Islet of Langerhans (tissue), 1 donor: ENCODE results near the gene SLC6A11.

Experiments
- FAIRE-seq: peaks from one replicate; lab custom pipeline; 2011; peaks lifted over from hg19 to GRCh38; lab: Jason Lieb, UNC

The SLC6A11 gene

GRCh38 chr3:10841100-10841499, 25.1 kb downstream of the SLC6A11 start:
- FAIRE-seq: no peak

DNA sequence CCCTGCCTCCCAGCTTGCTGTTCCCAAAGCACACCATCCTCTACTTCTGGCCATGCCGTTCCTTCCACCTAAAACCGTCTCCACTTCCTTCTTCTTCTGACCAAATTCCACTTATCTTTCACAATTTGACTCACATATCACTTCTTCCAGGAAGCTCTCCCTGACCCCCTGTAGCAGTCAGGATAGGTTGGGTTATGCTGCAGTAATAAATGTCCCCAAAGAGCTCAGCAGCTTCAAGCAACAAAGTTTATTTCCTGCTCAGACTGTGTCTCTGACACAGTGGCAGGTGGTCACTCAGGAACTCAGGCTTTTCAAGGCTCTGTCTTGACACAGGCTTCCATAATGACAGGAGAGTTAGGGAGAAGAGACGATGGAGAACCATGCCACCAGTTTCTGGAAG, 27.4 kb downstream of the SLC6A11 start:
- FAIRE-seq: no peak

GRCh38 chr3:10845001-10845761, 29.2 kb downstream of the SLC6A11 start:
- FAIRE-seq: no peak

DNA sequence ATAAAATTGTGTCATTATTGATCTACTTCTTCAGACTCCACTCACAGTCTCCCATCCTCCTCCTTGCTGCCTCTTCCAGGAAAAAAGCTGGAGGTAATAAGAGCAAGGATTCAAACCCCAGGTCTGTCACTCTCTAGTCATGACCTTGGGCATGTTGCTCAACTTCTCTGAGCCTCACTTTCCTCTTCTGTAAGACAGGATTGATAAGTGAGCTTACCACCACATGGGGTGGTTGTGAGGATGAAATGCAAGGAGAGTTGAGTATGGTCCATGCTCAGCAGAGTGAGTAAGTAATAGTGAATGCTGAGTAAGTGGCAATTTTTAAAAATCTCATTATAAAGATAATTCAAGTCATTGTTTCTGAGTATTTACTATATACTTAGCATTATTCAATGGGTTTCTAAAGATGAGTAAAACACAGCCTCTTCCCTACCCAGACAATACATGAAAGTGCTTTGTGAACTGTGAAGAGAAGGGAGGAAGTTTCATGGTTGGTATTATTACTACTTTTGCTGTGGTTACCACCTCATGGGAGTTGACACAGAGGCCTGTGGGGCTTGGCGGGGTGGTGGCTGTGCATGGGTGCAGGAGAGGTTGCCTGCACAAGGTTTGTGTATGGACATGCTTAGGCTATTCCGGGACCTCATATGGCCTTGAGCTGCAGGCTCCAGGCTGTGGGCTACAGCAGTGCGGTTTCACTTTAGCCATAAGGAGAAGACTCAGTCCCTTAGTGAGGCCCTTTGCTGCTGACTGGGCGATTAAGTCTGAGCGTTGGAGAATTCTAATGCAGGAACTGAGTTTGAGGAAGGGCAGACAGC, 30.0 kb downstream of the SLC6A11 start:
- FAIRE-seq: no peak

- FAIRE-seq: no peak
Observed at GRCh38 chr3:10846657-10846975, 30.6 kb downstream of the SLC6A11 start.

- no peak for FAIRE-seq
Observed at GRCh38 chr3:10848261-10848660, 32.2 kb downstream of the SLC6A11 start.

- no peak for FAIRE-seq
Observed at GRCh38 chr3:10852066-10852808, 36.2 kb downstream of the SLC6A11 start.

- FAIRE-seq: no peak
Observed at GRCh38 chr3:10855083-10855870, 39.2 kb downstream of the SLC6A11 start.

- no peak for FAIRE-seq
Observed at GRCh38 chr3:10855871-10856662, 40.0 kb downstream of the SLC6A11 start.

DNA sequence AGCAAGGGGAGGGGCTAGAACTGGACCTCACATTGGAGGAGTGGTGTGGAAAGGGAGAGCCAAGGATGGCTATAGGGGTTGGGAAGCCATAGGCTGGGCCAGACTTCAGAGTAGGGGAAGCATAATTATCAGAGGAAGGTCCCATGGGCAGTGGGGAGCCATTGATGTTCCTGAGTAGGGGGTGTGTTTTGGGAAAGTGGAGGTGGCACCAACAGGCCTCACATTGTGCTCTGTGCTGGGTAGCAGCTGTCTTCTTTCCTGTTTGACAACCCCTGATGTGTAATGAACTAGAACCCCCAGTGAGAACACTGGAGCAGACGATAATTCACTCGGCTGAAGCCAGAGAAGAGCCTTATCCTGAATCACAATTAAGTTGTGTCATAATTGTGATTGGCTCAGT, 41.2 kb downstream of the SLC6A11 start:
- FAIRE-seq: no peak

DNA sequence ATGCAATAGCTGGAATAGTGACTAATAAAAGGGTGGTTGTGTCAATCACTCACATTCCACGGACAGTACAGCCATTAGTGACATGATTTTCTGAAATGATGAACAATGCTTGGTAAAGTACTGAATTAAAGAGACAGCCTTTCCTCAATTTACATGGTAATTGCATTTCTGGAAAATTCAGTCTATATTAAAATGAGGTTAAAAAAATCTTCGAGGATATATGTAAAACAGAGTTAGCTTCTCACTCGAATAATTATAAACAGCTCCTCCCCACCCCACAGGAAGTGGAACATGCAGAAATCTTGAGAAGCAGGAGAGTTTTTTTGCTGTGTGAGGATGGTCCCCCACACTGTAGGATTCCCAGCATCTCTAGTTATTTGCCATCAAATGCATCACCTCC, 42.1 kb downstream of the SLC6A11 start:
- no peak for FAIRE-seq

- FAIRE-seq: no peak
Observed at GRCh38 chr3:10867384-10867783, 51.4 kb downstream of the SLC6A11 start.

- FAIRE-seq: no peak
Observed at GRCh38 chr3:10869460-10869859, 53.4 kb downstream of the SLC6A11 start.

- no peak for FAIRE-seq
Observed at GRCh38 chr3:10870296-10870695, 54.3 kb downstream of the SLC6A11 start.

- FAIRE-seq: no peak
Observed at GRCh38 chr3:10873415-10873814, 57.4 kb downstream of the SLC6A11 start.

DNA sequence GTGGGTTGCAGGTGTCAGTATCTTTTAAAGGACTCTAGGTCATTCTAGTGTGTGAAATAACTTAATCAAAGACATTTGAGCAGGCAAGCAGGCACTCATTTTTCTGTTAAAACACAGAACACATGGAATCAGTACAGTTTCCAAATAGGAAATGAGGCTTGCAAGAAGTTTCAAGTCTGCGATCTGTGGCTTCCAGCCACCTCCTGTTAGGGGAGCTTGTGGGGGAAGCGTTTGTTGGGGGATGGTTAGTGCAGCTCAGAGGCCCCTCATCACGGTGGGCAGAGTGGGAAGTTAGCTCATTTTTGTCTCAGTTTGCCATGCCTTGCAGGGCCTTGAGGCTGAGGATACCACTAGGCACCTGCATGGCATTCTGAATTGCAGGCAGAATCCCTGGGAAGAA, 59.9 kb downstream of the SLC6A11 start:
- no peak for FAIRE-seq

DNA sequence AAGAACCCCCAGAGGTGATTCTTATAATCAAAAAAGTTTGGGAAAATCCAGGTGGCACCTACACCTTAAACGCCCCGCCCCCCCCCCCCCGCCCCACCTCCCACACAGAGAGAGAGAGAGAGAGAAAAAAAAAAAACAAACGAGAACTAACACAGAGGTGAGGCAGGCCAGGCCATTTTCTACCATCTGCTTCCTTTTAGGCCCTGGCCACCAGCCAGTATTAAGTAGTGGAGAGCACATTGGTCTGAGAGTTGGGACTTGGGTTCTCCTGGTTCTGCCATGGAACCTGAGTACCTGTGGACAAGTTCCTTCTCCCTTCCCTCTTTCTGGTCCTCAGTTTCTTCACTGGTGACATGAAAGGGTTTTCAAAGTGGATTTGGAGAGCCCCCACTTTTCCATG, 60.6 kb downstream of the SLC6A11 start:
- no peak for FAIRE-seq

- no peak for FAIRE-seq
Observed at GRCh38 chr3:10882851-10883250, 66.8 kb downstream of the SLC6A11 start.

GRCh38 chr3:10883478-10884234, 67.6 kb downstream of the SLC6A11 start:
- no peak for FAIRE-seq

DNA sequence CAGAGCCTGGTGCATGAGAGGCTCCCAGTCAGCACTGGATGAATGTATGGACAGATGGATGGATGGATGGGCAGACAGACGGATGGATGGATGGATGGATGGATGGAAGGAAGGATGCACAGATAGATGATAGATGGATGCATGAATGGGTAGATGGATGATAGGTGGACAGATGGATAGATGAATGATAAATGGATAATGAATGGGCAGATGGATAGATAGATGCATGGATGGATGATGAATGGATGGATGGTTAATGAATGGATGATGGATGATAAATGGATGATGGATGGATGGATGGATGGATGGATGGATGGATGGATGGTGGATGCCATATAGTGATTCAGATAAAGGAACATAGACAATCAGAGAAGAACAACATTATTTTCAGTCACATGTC, 71.0 kb downstream of the SLC6A11 start:
- FAIRE-seq: no peak
